Colon (tissue), 2 donors: Measurements from ENCODE around the gene ADGRA3.

Experiments used
- FAIRE-seq: peaks from 2 replicates; lab custom pipeline; 2012; peaks lifted over from hg19 to GRCh38; lab: Jason Lieb, UNC
- donor health status: control.
- donor health status: control.

ADGRA3 gene

GRCh38 chr4:22515888-22516541 lies at the start of gene ADGRA3:
ADGRA3 (minus strand) TSS chr4:22516066; CDS start chr4:22515784, 282 bp downstream.
- no peak for FAIRE-seq

GRCh38 chr4:22556495-22556894 lies 40.6 kb upstream of the ADGRA3 start:
- no peak for FAIRE-seq

GRCh38 chr4:22554670-22555069 lies 38.8 kb upstream of the ADGRA3 start:
- no peak for FAIRE-seq

- FAIRE-seq = no peak
Measured at GRCh38 chr4:22553560-22553959, 37.7 kb upstream of the ADGRA3 start.

GRCh38 chr4:22552812-22553211 lies 36.9 kb upstream of the ADGRA3 start:
- FAIRE-seq = no peak

GRCh38 chr4:22551550-22551949 lies 35.7 kb upstream of the ADGRA3 start:
- FAIRE-seq = no peak

GRCh38 chr4:22546299-22546698 lies 30.4 kb upstream of the ADGRA3 start:
- no peak for FAIRE-seq

GRCh38 chr4:22539251-22539650 lies 23.4 kb upstream of the ADGRA3 start:
- no peak for FAIRE-seq

GRCh38 chr4:22537864-22538263 lies 22.0 kb upstream of the ADGRA3 start:
- no peak for FAIRE-seq

- FAIRE-seq = no peak
Measured at GRCh38 chr4:22534374-22534773, 18.5 kb upstream of the ADGRA3 start.

GRCh38 chr4:22532896-22533295 lies 17.0 kb upstream of the ADGRA3 start:
- FAIRE-seq = no peak

- FAIRE-seq = no peak
Measured at GRCh38 chr4:22532117-22532516, 16.3 kb upstream of the ADGRA3 start.

- FAIRE-seq = no peak
Measured at GRCh38 chr4:22531311-22532019, 15.6 kb upstream of the ADGRA3 start.

GRCh38 chr4:22524895-22525294 lies 9.0 kb upstream of the ADGRA3 start:
- FAIRE-seq = no peak

GRCh38 chr4:22522706-22523501 lies 7.0 kb upstream of the ADGRA3 start:
- FAIRE-seq = no peak

GRCh38 chr4:22522206-22522605 lies 6.3 kb upstream of the ADGRA3 start:
- no peak for FAIRE-seq

- no peak for FAIRE-seq
Measured at GRCh38 chr4:22521240-22521639, 5.4 kb upstream of the ADGRA3 start.

- FAIRE-seq = no peak
Measured at GRCh38 chr4:22515145-22515887, 550 bp downstream of the ADGRA3 start.

GRCh38 chr4:22514481-22514880 lies 1.4 kb downstream of the ADGRA3 start:
- FAIRE-seq = no peak

- no peak for FAIRE-seq
Measured at GRCh38 chr4:22514001-22514400, 1.9 kb downstream of the ADGRA3 start.

- FAIRE-seq = no peak
Measured at GRCh38 chr4:22512306-22512705, 3.6 kb downstream of the ADGRA3 start.

GRCh38 chr4:22510750-22511149 lies 5.1 kb downstream of the ADGRA3 start:
- peak; percentile 41 for FAIRE-seq
